Measurements from ENCODE around the gene TBXA2R.

- no peak for TF ChIP-seq EZH2phosphoT487 (IDR thresholded peaks at IDR 0.05; ENCODE audit: borderline replicate concordance)
- no peak for TF ChIP-seq CTCF (conservative IDR thresholded peaks at IDR 0.05; ENCODE audit: low read length)
These were observed 28.3 kb downstream of the TBXA2R start for GRCh38 chr19:3578390-3578789.

Measured in Loucy (cell line).